NCI-H510A treated with DMSO at 0.1 percent for 48 hours (cell line): ENCODE results near the gene CDC42EP4.
"Not testable (repeated sequence)": the region's sequence is repeated elsewhere in the genome, so short reads cannot be mapped to it uniquely, and the experiment has no call there.

ENCODE experiments used
- DNase-seq: peaks from one replicate; lab custom pipeline; 2025; lab: John Stamatoyannopoulos, UW

CDC42EP4 gene

GRCh38 chr17:73279704-73280103, 32.1 kb downstream of the CDC42EP4 start:
- DNase-seq: no peak

DNA sequence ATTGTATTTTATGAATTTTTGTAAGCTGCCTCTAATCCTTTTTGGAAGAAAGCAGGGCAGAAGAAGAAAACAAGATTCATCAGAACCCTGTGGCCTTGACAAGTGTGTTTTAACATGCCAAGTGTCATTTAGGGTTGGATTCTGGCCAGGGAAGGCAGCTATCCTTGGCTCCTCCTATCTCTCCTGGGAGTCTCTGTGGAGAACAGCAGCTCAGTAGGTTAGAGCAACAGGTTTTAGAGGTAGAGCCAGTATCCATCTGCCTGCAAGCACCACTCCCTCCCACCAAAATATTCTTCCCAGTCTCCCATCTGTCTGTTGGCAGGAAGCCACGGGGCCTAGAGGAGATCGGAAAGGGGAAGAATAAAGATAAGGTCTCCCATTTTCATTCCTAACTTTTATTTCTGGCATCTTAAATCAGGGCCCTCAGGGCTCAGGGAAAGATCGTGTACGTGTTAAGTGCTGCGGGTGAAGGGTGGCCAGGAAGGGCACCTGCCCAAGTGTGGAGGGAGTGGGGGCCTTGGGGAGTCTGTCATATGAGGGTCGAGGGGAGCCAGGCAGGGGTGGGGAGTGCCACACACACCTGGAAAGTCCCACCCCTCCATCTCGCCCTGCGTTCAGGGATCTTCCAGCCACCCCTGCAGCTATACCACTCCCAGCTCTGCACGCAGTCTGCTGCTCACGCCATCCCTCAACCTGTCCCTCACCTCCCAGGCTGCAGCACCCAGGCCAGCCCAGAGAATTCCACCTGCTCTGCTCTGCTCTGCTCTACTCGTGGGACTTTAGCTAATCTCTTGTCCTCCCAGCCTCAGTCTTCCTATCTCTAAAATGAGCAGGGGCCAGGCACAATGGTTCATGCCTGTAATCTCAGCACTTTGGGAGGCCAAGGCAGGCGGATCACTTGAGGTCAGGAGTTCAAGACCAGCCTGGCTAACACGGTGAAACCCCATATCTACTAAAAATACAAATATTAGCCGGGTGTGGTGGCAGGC, 33.0 kb downstream of the CDC42EP4 start:
- peak; percentile 72 for DNase-seq

GRCh38 chr17:73278049-73278464, 33.7 kb downstream of the CDC42EP4 start:
- DNase-seq: no peak

DNA sequence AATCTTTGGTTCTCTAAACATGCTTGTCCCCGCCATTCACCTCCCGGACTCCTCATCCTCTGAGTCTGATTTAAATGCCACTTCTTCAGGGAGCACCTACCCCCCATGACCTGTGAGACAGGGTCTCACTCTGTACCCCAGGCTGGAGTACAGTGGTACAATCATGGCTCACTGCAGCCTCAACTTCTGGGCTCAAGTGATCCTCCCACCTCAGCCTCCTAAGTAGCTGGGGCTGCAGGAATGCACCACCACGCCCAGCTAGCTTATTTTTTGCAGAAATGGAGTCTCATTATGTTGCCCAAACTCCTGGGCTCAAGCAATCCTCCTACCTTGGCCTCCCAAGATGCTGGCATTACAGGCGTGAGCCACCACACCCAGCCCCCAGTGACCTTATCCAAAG, 37.3 kb downstream of the CDC42EP4 start:
- DNase-seq: no peak

DNA sequence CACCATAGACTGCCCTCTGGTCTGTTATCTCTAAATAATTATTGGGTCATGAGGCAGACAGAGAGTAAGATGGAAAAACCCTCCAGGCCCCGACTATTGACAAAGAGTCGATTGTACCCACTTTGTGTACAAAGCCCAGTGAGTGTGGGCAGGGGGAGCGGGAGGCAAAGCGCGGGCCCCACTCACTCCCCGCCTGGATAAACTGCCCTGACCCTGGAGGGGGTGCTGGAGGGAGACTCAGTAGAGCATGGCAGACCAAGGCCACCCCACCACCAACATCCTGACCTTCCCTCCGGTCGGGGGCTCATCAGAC, 38.9 kb downstream of the CDC42EP4 start:
- no peak for DNase-seq

- no peak for DNase-seq
Observed at GRCh38 chr17:73271072-73271471, 40.7 kb downstream of the CDC42EP4 start.

DNA sequence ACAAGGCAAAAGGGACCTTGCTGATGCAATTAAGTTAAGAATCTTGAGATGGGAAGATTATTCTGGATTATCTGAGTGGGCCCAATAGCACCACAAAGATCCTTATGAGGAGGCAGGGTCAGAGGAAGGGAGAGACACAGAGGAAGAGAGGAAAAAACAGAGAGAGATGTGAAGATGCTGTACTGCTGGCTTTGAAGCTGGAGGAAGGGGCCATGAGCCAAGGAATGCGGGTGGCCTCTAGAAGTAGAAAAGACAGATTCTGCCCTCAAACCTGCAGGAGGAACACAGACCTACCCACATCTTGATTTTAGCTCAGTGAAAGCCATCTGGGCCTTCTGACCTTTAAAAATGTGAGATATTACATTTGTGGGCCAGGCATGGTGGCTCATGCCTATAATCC, 42.0 kb downstream of the CDC42EP4 start:
- no peak for DNase-seq

DNA sequence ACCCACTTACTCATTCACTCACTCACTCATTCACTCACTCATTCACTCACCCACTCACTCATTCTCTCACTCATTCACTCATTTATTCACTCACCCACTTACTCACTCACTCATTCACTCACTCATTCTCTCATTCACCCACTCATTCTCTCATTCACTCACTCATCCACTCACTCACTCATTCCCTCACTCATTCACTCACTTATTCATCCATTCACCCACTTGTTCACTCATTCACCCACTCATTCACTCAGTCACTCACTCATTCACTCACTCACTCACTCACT, 42.5 kb downstream of the CDC42EP4 start:
- no peak for DNase-seq

DNA sequence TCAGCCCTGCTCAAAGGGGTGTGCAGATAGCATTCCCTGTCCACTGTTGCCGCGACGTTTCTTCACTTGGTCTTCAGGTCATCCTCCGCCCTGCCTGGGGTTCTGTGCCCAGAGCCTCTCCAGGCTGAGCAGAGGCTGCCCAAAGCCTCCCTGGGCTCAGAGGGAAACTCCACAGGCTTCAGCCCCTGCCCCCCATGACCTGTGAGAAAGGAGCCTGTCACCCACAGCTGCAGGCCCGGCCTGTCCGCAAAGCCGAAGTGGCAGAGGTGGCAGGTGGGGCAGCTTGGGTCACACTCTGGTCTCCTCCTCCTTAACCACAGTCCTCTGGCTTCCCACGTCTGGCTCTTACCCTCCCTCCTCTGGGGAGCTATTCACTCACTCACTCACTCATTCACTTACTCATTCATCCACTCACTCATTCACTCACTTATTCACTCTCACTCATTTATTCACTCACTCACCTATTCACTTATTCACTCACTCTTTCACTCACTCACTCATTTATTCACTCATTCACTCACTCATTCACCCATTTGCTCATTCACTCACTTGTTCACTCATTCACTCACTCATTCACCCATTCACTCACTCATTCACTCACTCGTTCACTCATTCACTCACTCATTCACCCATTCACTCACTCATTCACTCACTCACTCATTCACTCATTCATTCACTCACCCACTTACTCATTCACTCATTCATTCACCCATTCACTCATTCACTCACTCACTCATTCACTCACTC, 43.0 kb downstream of the CDC42EP4 start:
- DNase-seq: no peak

GRCh38 chr17:73267648-73268537, 43.9 kb downstream of the CDC42EP4 start:
- no peak for DNase-seq

GRCh38 chr17:73266796-73267195, 45.0 kb downstream of the CDC42EP4 start:
- DNase-seq: no peak

DNA sequence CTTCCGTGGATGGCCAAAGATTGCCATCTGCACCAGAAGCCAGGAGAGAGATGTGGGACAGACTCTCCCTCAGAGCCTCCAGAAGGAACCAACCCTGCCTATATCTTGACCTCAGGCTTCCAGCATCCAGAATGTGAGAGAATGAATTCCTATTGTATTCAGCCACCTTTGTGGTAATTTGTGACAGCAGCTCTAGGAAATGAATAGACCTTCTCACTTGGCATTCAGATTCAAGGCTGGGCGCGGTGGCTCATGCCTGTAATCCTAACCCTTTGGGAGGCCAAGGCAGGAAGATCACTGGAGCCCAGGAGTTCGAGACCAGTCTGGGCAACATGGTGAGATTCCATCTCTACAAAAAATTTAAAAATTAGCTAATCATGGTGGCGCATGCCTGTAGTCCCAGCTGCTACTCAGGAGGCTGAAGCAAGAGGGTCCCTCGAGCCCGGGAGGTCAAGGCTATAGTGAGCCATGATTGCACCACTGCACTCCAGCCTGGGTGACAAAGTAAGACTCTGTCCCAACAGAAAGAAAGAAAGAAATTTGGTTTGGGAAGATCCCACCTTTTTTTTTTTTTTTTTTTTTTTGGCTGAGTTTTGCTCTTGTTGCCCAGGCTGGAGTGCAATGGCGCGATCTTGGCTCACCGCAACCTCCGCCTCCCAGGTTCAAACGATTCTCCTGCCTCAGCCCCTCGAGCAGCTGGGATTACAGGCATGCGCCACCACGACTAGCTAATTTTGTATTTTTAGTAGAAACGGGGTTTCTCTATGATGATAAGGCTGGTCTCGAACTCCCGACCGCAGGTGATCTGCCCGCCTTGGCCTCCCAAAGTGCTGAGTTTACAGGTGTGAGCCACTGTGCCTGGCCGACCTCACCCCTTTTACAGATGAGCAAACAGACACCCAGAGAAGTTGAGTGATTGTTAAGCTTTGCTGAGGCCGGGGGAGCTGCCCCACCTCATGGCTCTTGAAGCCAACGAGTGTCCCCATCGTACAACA, 45.9 kb downstream of the CDC42EP4 start:
- DNase-seq: no peak

GRCh38 chr17:73264448-73264847, 47.4 kb downstream of the CDC42EP4 start:
- not testable (repeated sequence) for DNase-seq

- no peak for DNase-seq
Observed at GRCh38 chr17:73262676-73263642, 48.8 kb downstream of the CDC42EP4 start.

DNA sequence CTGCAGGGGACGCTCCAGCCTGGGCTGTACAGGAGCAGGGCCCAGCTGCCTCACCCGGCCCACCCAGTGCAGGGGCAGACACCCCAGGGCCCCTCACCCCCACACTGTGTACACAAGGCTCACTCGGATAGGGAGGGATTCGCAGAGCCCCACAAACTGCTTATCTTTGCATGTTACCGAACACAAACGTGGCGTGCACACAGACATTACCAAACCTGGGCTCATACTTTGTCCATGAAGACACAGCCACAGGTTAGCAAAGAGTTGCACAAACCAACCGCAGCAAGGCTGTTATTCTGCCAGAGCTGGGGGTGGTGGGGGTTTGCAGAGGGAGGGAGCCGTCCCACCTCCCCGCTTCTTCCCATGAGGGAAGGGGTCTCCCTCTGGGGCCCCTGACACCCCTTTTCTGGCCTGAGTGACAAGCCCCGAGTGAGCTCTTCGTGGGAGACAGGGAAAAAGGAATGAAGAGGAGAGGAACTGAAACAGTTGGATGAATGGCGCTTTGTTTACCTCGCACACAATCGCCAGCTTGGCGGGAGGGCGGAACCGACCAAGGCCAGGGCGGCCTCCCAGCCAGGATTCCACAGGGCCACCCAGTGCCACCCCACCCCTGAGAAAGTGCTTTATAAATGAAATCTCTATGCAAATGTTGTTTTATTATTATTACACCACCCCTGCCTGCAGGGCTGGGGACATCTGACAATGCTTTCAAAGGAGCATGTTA, 49.7 kb downstream of the CDC42EP4 start:
- no peak for DNase-seq

DNA sequence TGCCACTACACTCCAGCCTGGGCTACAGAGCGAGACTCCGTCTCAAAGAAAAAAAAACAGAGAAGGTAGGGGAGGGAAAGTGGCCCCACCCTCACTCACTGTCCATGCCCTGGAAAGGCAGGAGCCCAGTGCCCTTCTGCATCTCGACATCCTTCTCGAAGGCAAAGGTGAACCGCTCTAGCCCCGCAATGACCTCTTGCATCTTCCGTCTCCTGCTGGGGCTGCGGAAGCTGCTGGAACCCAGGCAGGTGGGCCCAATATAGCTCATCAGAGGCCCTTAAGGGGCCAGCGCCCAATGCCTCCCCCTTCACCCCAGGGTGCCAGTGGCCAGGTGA, 50.2 kb downstream of the CDC42EP4 start, which contains the start of gene CPSF4L:
Gene CPSF4L (minus strand): TSS at position 264 of the 335 bp plus-strand sequence. CDS start 62 bp downstream, at position 202.
- DNase-seq: no peak

DNA sequence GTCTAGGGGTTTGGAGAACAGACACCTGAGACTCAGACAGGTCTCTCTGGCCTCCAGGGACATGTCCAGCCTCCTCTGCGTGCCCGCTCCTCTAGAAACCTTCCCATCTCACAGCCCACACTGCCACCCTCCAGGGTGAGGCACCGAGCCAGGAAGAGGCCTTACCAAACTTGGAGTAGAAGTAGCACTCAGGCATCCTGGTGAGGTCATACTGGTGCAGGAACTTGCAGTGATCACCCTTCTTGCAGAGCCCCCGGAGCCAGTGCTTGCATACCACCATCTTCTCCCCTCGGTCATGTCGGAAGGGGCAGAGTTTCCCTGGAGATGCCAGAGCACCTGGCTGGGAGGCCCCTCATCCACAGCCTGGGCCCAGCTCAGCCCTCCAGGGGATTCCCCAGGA, 54.3 kb downstream of the CDC42EP4 start:
- no peak for DNase-seq

DNA sequence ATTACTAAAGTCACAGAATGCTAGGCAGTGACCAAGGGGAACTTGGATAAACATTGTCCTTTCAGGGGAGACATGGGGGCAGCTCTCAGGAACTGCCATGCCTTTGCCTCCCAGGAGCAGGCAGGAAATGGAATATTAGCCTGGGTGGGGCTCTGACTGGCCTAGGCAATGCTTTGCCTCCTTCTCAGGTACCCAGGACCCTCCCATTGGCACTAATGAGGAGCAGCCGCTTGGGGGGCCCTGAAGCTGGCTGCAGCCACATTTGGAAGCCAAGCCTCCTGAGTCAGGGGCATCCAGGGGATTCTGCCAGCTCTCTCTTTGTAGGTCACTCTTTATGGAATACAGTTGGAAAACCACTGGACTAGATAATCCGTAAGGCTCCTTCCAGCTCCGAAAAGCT, 55.6 kb downstream of the CDC42EP4 start:
- no peak for DNase-seq

GRCh38 chr17:73255671-73256181, 56.1 kb downstream of the CDC42EP4 start:
- DNase-seq: peak; percentile 52
